RWPE1 (cell line): Measurements from ENCODE around the gene DMPK.

ENCODE experiments used
- CTCF ChIA-PET: fragments of 350-600 bp; sonication (Branson Sonifier 250); formaldehyde crosslinking; extraction: SDS; loops from one replicate; lab custom pipeline; 2021; lab: Yijun Ruan, JAX
- POLR2A ChIA-PET: fragments of 400-600 bp; formaldehyde crosslinking; extraction: SDS; loops from one replicate; lab custom pipeline; 2020; ENCODE audit warnings: antibody characterized with exemption; ENCODE audit not compliant: low non-redundant PET; lab: Yijun Ruan, JAX
- DNase-seq: peaks from one replicate; pipeline ENCODE4 v3.0.0; 2012; ENCODE audit warnings: low spot score
- H3K27ac ChIP-seq: fragments of 450-650 bp; 2 replicates; pipeline ENCODE4 v1.5.1; 2017
- CTCF ChIP-seq: fragments of 450-650 bp; conservative IDR thresholded peaks from 2 replicates; pipeline ENCODE4 v1.5.1; 2017; ENCODE audit warnings: low read depth, mild to moderate bottlenecking

DMPK gene

GRCh38 chr19:45764945-45765701, 17.2 kb downstream of the DMPK start:
- ChIA-PET POLR2A (interaction anchor here (0.6 kb wide), 2 partner anchors 49 to 93 kb away, joined by 3 read pairs; no protein-coding TSS in a partner anchor), CTCF (interaction anchor here (0.6 to 0.7 kb wide), 2 partner anchors 65 to 179 kb away, joined by 3 to 4 read pairs; no protein-coding TSS in a partner anchor)
- DNase-seq: no peak
- peak overlapping the region; percentile 98 for H3K27ac ChIP-seq
- no peak for TF ChIP-seq CTCF

GRCh38 chr19:45764475-45764874, 17.8 kb downstream of the DMPK start:
- no peak for TF ChIP-seq CTCF
- POLR2A ChIA-PET: interaction anchor here (0.6 kb wide), 1 partner anchor 48 kb away, joined by 3 read pairs; no protein-coding TSS in a partner anchor
- CTCF ChIA-PET: interaction anchor here (0.6 kb wide), 1 partner anchor 47 kb away, joined by 3 read pairs; no protein-coding TSS in a partner anchor
- H3K27ac ChIP-seq: peak overlapping the region; percentile 98
- no peak for DNase-seq

- H3K27ac ChIP-seq: peak overlapping the region; percentile 98
- ChIA-PET CTCF (interaction anchor here (0.6 to 1.2 kb wide), 2 partner anchors 46 to 53 kb away, joined by 3 to 4 read pairs; no protein-coding TSS in a partner anchor), POLR2A (no interaction called here)
- DNase-seq: no peak
- no peak for TF ChIP-seq CTCF
Measured at GRCh38 chr19:45763691-45764294, 18.5 kb downstream of the DMPK start.

- DNase-seq: no peak
- H3K27ac ChIP-seq: peak overlapping the region; percentile 98
- POLR2A ChIA-PET: no interaction called here
- no peak for TF ChIP-seq CTCF
- CTCF ChIA-PET: interaction anchor here (0.6 to 1.2 kb wide), 2 partner anchors 21 to 54 kb away, joined by 3 to 4 read pairs; no protein-coding TSS in a partner anchor
Measured at GRCh38 chr19:45762870-45763631, 19.2 kb downstream of the DMPK start.

- POLR2A ChIA-PET: interaction anchor here (0.6 kb wide), 1 partner anchor 12 kb away, joined by 3 read pairs; no protein-coding TSS in a partner anchor
- no peak for TF ChIP-seq CTCF
- CTCF ChIA-PET: no interaction called here
- H3K27ac ChIP-seq: peak overlapping the region; percentile 98
- DNase-seq: no peak
Measured at GRCh38 chr19:45761714-45762113, 20.6 kb downstream of the DMPK start.

- DNase-seq: no peak
- ChIA-PET CTCF (no interaction called here), POLR2A (no interaction called here)
- peak overlapping the region; percentile 37; the same call in 1 of the 2 replicates for H3K27ac ChIP-seq
- TF ChIP-seq CTCF: no peak
Measured at GRCh38 chr19:45758921-45759320, 23.4 kb downstream of the DMPK start.
